OCI-LY3 (cell line): Measurements from ENCODE around the gene SCNN1A.

ENCODE experiments used
- H2AFZ ChIP-seq: fragments of 200-600, 300-600 bp; shearing (Covaris generic); 2 replicates; pipeline ENCODE4 v1.6.0; 2014; ENCODE audit warnings: antibody characterized with exemption, low read depth, low read length
- H3K27ac ChIP-seq: fragments of 200-600, 300-600 bp; sonication (generic); 2 replicates; pipeline ENCODE4 v1.5.1; 2014; ENCODE audit warnings: mild to moderate bottlenecking, low read length, moderate library complexity, mixed read lengths
- H3K27me3 ChIP-seq: fragments of 200-600, 300-600 bp; sonication (generic); 2 replicates; pipeline ENCODE4 v1.6.1; 2014; ENCODE audit warnings: low read depth, low read length, mixed read lengths
- H3K36me3 ChIP-seq: fragments of 200-600, 300-600 bp; sonication (generic); replicated peaks from 2 replicates; pipeline ENCODE3; 2014; ENCODE audit warnings: low read depth, low read length, mixed read lengths
- H3K4me1 ChIP-seq: fragments of 300-600, 200-600 bp; sonication (generic); 2 replicates; pipeline ENCODE4 v1.6.1; 2014; ENCODE audit warnings: low read length, mixed read lengths
- H3K4me2 ChIP-seq: fragments of 200-600, 300-600 bp; sonication (generic); 2 replicates; pipeline ENCODE4 v1.6.1; 2014; ENCODE audit warnings: low read length, mixed read lengths
- H3K4me3 ChIP-seq: fragments of 300-600, 200-600 bp; sonication (generic); 2 replicates; pipeline ENCODE4 v1.5.1; 2014; ENCODE audit warnings: antibody characterized with exemption, mild to moderate bottlenecking, low read length, moderate library complexity
- H3K79me2 ChIP-seq: fragments of 300-600, 200-600 bp; shearing (Covaris generic); 2 replicates; pipeline ENCODE4 v1.6.1; 2014; ENCODE audit warnings: mild to moderate bottlenecking, low read length, mixed read lengths
- H3K9ac ChIP-seq: fragments of 300-600, 200-600 bp; shearing (Covaris generic); 2 replicates; pipeline ENCODE4 v1.6.0; 2014; ENCODE audit warnings: mild to moderate bottlenecking, low read length, moderate library complexity
- H3K9me3 ChIP-seq: fragments of 200-600, 300-600 bp; shearing (Covaris generic); 2 replicates; pipeline ENCODE4 v1.6.1; 2014; ENCODE audit warnings: low read length, mixed read lengths; ENCODE audit not compliant: insufficient read depth
- H4K20me1 ChIP-seq: fragments of 200-600, 300-600 bp; sonication (generic); 2 replicates; pipeline ENCODE4 v1.6.1; 2016; ENCODE audit warnings: low read length, mixed read lengths; ENCODE audit not compliant: insufficient read depth
- EZH2phosphoT487 ChIP-seq: fragments of 200-600 bp; shearing (Covaris generic); IDR thresholded peaks from 2 replicates; pipeline ENCODE4 v1.6.1; 2018; ENCODE audit warnings: antibody characterized with exemption, mixed run types, low read depth
- TF ChIP-seq, protein P1 (sequence below): fragments of 200-600, 300-600 bp; sonication (generic); IDR thresholded peaks from 2 replicates; pipeline ENCODE4 v1.5.1; 2014; ENCODE audit warnings: antibody characterized with exemption, low read length, low read depth

Gene SCNN1A

GRCh38 chr12:6374028-6374785, 1.2 kb downstream of the SCNN1A start:
- Histone ChIP-seq H3K27ac (no peak overlapping the region), H4K20me1 (no peaks in the 10 kb centered on the region), H3K4me1 (peaks cover 5% of the 10 kb centered on the region; the same call in 1 of the 2 replicates), H3K9me3 (no peaks in the 10 kb centered on the region), H3K27me3 (peaks cover 42% of the 10 kb centered on the region), H3K9ac (no peak overlapping the region), H2AFZ (no peak overlapping the region), H3K4me3 (no peak overlapping the region), H3K79me2 (no peaks in the 10 kb centered on the region), H3K4me2 (no peak overlapping the region), H3K36me3 (no peaks in the 10 kb centered on the region)
- TF ChIP-seq, protein P1, sequence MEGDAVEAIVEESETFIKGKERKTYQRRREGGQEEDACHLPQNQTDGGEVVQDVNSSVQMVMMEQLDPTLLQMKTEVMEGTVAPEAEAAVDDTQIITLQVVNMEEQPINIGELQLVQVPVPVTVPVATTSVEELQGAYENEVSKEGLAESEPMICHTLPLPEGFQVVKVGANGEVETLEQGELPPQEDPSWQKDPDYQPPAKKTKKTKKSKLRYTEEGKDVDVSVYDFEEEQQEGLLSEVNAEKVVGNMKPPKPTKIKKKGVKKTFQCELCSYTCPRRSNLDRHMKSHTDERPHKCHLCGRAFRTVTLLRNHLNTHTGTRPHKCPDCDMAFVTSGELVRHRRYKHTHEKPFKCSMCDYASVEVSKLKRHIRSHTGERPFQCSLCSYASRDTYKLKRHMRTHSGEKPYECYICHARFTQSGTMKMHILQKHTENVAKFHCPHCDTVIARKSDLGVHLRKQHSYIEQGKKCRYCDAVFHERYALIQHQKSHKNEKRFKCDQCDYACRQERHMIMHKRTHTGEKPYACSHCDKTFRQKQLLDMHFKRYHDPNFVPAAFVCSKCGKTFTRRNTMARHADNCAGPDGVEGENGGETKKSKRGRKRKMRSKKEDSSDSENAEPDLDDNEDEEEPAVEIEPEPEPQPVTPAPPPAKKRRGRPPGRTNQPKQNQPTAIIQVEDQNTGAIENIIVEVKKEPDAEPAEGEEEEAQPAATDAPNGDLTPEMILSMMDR, result no peak
- TF ChIP-seq EZH2phosphoT487, result no peak

GRCh38 chr12:6373022-6373787, 2.2 kb downstream of the SCNN1A start:
- H3K27me3 ChIP-seq, result peaks cover 42% of the 10 kb centered on the region
- no peaks in the 10 kb centered on the region for H3K36me3 ChIP-seq
- no peak overlapping the region for H3K9ac ChIP-seq
- no peak overlapping the region for H3K4me3 ChIP-seq
- H3K9me3 ChIP-seq, result no peaks in the 10 kb centered on the region
- no peak for TF ChIP-seq EZH2phosphoT487
- TF ChIP-seq, protein P1, result no peak
- H3K27ac ChIP-seq, result no peak overlapping the region
- no peaks in the 10 kb centered on the region for H3K79me2 ChIP-seq
- no peak overlapping the region for H2AFZ ChIP-seq
- no peak overlapping the region for H3K4me2 ChIP-seq
- peaks cover 2% of the 10 kb centered on the region for H3K4me1 ChIP-seq
- no peaks in the 10 kb centered on the region for H4K20me1 ChIP-seq

GRCh38 chr12:6372403-6373003, 2.9 kb downstream of the SCNN1A start:
- Histone ChIP-seq H3K4me3 (no peak overlapping the region), H3K4me2 (no peak overlapping the region), H3K4me1 (peaks cover 9% of the 10 kb centered on the region), H3K27me3 (peaks cover 40% of the 10 kb centered on the region), H3K9ac (no peak overlapping the region), H3K9me3 (no peaks in the 10 kb centered on the region), H3K36me3 (no peaks in the 10 kb centered on the region), H2AFZ (no peak overlapping the region), H3K79me2 (no peaks in the 10 kb centered on the region), H3K27ac (no peak overlapping the region), H4K20me1 (no peaks in the 10 kb centered on the region)
- no peak for TF ChIP-seq EZH2phosphoT487
- TF ChIP-seq, protein P1, result no peak
